ENCODE results near the gene NRP2.

GRCh38 chr2:205754924-205755321 lies 72.6 kb downstream of the NRP2 start:
- TF ChIP-seq CTCF (IDR thresholded peaks at IDR 0.05; ENCODE audit: insufficient read depth, low read depth, low read length) (no peak), EZH2 (IDR thresholded peaks at IDR 0.05; ENCODE audit: insufficient read depth, low read length) (no peak)

Measured in astrocyte (in vitro differentiated cells and primary cell).